HG03066 (cell line): ENCODE data around the gene PINLYP.

Source experiments
- ATAC-seq: cut with Tn5 transposase; IDR thresholded peaks from one replicate; pipeline ENCODE4 v1.9.1; 2021; ENCODE audit warnings: low read depth; ENCODE audit not compliant: unreplicated experiment

PINLYP gene

DNA sequence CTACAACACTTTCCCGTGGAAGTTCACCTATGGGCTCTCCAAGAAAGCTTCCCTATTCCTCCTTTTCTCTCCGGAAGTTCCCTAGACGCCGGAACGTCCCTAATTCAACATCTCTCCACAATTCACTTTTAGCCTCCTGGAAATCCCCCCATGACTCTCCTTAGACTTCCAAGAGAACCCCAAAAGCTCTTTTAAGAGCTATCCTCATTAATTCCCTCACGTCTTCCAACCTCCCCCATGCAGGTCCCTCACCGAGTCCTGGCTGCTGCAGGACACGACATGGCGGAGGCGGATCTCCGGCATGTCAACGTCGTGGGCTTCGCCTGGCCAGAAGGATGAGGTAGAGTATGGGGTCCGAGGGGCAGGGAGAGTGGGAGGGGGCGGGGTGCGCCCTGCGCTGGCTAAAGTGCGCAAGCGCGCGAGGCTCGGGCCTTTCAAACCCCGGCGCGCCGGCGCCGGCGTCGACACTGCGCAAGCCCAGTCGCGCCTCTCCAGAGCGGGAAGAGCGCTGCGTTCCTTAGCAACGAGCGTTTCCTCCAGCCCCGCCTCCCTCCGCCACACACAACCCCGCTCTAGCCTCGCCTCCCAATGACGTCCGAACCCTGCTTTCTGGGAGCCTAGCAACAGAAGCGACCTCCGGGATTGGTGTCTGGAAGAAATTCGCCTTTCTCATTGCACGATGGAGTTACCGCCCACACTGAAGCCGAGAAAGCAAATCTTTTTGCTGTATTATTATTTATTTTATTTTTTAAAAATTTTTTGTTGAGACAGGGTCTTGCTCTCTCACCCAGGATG is at the start of gene PINLYP, which contains the start of gene XRCC1:
Gene PINLYP, plus strand, starts transcription at position 646 of the 795 bp plus-strand sequence. CDS start 1,391 bp downstream, outside the sequence.
Gene XRCC1, minus strand, starts transcription at position 372 of the 795 bp plus-strand sequence. Its CDS starts 69 bp downstream, at position 303.
- peak; percentile 98 for ATAC-seq

DNA sequence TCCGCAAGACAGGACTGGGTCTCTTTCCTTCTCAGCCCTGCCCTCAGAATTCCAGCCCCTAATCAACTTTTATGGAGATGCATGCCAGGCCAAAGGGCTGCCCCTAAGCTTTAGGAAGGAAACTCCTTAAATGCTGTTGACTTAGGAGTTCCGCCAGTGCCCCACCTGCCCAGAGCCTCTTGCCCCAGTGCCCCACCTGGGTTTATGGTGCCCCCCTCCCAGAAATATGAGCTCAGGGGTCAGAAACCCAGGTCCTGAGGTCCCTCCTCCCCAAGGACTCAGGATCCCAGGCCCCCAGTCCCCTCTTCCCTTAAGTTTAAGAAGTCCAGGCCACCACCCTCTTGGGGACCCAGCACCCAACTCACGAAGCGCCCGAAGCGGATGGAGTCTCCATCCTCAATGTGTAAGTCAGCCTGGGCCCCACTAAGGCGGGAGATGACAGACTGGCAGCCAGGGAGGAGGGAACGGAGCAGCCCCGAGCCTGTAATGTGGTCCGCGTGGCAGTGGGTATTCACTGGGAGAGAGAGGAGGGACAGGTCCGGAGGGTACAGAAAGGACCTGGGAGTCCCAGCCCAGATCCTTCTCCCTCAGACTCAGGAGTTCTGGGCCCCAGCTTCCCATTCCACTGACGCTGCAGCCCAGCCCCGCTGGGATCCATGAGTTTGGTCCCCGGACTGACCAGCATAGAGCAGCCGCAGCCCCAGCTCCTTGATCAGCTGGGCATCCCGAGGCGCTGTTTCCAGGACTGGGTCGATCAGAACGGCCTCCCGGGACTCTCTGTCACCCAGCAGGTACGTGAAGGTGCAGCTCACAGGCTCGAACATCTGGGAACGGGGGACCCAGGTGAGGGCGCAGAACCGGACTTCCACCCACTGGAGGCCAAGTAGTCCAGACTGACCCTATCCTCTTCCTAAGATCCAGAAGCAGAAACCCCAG is 49.5 kb upstream of the PINLYP start:
- ATAC-seq, result no peak

DNA sequence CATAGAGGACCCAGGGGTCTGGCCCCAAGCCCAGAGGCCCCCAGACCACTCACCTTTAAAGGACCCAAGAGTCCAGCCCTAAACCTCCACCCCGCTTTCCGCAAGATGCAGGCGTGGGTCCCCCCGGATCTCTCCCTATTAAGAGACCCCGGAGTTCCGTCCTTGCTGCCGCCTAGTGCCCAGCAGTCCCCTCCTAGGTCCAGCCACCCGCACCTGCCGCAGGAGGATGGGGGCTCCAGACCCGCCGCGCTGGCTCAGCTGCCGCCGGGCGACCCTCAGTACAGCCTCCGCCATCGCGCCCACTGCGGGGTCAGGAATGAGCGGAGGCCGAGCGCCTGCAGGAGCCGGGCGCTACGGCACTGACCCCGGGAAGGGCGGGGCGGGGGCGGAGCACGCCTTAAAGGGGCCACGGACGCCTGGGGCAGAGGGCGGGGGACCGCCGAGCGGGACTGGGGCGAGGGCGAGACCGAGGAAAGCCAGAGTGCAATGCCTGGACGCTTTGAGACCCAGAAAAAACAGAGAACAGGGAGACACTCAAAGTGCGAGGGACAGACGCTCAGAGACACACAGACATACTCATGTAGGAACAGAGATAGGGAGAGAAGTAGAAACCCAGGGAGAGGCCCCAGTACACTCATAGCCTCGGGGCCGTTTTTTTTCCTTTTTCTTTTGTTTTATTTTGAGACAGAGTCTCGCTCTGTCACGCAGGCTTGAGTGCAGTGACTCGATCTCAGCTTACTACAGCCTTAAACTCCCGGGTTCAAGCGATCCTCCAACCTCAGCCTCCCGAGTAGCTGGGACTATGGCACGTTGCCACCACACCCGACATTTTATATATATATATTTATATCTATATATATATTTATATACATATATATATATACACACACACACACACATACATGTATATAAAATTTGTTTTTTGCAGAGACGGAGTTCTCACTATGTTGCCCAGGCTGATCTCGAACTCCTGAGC is 48.4 kb upstream of the PINLYP start, which contains the start of gene ETHE1:
Gene ETHE1, minus strand, starts transcription at position 318 of the 976 bp plus-strand sequence. Its CDS starts 24 bp downstream, at position 294.
- ATAC-seq, result peak; percentile 65

DNA sequence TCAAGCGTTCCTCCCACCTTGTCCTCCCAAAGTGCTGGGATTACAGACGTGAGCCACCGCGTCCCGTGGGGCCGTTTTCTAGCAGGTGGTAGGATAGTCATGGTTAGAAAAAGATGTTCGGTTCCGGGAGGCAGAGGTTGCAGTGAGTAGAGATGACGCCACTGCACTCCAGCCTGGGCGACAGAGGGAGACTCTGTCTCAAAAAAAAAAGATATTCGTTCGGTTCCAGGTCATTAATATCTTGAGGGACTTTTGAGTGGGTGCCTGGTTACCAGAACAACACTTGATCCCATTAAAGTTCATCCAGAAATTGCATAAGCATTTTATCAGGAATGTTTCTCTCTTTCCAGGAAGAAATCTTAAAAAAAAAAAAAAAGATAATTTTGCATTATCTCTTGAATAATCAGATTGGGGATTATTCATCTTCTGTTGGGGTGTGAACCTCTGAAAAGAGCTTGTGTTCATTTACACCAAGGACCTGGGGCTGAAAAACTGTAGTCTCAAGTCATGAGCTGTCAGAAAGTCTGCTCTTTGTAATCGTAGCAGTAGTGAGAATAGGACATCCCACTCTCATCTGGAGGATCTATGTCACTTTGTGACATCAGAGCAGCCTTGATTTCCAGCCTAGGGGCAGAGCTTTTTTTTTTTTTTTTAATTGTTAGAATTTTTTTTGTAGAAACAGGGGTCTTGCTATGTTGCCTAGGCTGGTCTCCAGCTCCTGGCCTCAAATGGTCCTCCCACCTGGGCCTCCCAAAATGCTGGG is 47.6 kb upstream of the PINLYP start:
- ATAC-seq, result no peak

DNA sequence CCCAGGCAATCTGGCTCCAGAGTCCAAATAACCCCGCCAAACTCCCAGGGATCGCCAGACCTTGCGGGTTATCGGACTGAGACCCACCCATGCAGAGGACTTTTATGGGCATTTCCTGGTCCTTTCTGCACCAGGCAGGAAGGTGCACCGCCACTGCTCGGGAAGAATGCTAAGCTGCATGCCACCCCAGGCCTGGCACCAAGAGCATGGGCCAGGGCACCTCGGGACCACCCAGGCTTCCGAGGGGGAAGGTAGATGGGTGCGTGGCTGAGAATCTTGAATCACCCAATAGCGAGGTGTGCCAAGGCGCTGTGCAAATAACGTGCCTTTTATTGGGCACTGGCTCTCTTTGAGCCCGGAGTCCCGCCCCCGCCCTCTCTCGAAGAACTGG is 43.0 kb upstream of the PINLYP start:
- ATAC-seq, result no peak

DNA sequence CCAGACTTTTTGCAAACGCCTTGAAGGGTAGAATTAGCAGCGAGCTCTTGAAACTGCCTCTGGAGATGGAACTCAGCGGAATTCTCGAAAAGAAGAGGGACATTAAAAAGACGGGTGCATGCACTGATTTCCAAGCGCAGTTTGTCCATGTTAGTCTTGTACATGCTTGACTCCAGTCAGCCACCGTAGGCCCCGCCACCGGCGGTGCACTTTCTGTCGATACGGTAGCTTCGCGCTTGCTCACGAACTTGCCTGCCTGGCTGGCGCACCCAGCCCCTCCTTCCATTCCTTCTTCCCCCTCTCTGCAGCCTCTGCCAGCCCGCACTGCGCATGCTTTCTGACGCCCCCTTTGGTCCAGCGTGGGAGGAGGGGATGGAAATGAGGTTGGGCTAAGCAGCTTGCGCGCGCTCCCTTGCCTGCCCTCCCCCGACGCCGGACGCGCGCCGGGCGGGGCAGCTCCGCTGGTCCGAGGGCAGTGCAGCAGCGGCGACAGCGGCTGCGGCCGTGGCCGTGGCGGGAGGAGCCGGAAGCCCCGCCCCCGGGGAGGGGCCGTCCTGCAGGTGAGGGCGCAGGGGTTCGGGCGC is 42.5 kb upstream of the PINLYP start, which contains the start of gene ZNF575:
Gene ZNF575, plus strand, starts transcription at position 227 of the 584 bp plus-strand sequence. CDS start 1,235 bp downstream, outside the sequence.
- peak; percentile 48 for ATAC-seq

DNA sequence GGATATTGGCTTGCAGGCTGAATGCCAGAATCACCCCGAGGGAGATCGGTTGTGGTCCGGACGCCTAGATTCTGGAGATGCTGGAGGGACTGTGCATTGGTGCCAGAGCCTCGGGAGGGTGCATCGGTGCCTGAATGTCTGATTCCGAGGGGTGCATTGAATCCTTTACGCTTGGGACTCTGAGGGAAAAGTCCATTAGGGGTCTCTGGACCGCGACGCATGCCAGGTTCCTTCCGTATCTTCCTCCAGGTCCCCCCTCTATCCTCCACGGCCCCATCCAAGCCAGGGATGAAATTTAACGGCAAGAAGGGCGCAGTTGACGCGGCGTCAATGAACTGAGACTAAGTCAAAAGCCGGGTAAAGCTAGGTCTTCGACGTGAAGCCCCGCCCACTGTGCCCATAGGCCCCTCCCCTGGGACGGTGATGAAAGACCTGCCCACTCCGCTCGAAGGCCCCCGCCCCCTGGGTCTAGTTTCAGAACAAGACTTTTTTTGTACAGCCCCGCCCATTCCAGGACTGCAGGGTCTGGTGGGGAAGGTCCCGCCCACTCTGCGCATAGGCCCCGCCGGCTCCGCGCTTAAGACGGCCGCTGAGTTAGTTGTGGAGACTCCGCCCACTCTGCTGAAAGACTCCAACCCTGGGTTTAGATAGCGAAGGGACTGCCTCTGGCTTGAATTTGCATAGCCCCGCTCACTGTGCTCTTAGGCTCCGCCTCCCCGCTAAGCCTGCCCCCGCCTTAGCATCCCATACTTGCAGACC is 41.9 kb upstream of the PINLYP start:
- peak; percentile 57 for ATAC-seq

DNA sequence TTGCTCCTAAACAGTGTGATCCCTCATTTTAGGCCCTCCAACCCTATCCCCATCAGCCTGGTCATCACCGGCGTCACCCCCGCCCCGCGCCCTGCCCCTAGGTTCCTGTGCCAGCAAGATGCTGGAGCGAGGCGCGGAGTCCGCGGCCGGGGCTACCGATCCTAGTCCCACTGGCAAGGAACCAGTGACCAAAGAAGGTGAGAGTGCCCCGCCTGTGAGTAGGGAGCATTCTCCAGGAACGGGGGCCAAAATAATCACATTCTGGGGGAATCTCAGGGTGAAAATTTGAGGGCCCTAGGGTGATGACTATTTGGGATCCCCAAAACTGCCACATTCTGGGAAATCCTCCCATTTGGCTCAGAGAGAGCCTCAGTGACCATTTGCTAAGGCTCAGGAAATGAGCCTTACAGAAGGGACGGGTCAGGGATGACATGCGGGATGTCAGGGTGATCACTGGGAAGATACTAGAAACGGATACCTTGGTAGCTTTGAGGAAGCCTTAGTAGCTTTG is 41.2 kb upstream of the PINLYP start:
- no peak for ATAC-seq

DNA sequence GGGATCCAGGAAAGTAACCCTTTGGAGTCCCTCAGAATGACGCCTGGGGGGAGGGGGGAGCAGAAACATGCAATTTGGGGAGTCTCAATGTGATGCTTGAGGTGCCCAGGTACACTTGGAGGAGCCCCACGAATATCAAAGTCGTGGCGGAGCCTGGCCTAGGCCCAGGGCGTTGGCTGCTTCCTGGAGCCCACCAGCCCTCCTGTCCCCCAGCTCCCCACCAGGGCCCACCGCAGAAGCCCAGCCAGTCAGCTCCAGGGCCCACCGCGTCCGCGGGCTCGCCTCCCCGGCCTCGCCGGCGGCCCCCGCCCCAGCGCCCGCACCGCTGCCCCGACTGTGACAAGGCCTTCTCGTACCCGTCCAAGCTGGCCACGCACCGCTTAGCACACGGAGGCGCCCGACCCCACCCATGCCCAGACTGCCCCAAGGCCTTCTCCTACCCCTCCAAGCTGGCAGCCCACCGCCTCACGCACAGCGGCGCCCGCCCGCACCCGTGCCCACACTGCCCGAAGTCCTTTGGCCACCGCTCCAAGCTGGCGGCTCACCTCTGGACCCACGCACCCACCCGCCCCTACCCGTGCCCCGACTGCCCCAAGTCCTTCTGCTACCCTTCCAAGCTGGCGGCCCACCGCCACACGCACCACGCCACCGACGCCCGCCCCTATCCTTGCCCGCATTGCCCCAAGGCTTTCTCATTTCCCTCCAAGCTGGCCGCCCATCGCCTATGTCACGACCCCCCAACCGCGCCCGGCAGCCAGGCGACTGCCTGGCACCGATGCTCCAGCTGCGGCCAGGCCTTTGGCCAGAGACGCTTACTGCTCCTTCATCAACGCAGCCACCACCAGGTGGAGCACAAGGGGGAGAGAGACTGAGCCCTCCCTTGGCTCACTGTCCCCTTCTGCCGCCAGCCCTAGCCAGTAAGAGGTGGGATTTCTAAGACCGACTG is 40.5 kb upstream of the PINLYP start:
- no peak for ATAC-seq

DNA sequence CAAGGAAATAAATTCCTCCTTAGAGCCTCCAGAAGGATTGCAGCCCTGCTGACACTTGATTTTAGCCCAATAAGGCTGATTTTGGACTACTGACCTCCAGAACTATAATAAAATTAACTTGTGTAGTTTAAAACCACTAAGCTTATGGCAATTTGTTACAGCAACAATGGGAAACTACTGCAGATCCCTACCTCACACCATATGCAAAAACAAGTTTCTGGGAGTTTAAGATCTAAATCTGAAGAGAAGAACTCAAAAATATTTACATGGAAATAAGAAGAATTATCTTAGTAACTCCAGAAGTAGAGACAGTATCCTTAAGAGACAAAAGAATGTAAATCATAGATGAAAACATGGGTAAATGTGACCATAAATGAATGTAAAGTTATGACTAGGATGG is 36.7 kb upstream of the PINLYP start:
- ATAC-seq, result no peak

DNA sequence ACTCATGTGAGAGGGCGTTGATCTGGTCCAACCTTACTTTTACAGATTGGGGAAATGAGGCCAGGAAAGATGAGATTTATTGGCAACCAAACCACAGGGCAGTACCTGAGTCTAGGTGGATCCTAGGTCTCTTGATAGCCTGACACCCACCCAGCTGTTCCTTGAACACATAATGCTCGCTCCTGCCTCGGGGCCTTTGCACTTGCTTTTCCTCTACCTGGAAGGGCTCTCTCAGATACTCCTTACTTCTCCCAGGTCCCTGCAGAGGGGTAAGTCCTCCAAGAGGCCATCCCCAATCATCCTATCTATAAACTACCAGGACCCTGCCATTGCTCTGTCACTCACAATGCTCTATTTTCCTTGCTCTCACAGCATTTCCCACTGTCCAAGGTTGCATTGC is 35.2 kb upstream of the PINLYP start:
- ATAC-seq, result no peak

DNA sequence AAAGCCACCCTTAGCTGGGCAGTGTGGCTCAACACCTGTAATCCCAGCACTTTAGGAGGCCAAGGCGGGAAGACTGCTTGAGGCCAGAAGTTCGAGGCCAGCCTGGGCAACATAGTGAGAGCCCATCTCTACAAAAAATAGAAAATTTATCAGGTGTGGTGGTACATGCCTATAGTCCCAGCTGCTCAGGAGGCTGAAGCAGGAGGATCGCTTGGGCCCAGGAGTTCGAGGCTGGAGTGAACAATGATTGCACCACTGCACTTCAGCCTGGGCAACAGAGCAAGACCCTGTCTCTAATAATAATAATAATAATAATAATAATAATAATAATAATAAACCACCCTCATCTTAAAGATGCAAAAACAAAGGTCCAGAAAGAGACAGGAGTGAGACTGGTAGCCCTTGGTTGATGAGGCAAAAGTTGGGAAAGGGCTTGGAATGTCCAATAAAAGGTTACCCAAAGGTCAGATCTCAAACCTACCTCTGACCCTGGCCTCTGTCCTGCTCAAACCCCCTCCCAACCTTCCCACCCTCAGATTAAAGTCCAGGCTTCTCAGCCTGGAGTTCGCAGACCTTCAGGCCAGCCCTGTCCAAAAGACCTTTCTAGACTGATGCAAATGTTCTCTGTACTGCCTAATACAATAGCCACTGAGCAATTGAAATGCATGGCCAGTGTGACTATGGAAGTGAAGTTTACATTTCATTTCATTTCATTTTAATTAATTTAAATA is 33.5 kb upstream of the PINLYP start:
- no peak for ATAC-seq

DNA sequence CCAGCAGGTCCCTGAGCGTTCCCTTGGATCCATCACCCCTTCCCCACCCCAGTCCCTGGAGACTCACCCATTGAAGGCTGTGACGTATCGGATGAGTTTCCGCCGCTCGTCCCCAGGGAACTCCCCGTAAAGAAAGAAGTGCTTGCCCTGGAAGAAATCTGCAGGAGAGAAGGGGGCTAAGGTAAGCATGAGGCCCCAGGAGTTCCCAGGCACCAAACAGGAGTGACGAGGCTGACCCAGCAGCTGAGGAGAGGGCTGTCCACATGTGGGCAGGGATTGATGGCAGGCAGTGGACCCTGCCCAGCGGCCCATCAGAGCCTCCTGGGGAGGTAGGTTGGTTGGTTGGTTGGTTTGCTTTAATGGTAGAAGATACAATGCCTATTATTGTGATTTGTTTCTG is 31.5 kb upstream of the PINLYP start:
- no peak for ATAC-seq

DNA sequence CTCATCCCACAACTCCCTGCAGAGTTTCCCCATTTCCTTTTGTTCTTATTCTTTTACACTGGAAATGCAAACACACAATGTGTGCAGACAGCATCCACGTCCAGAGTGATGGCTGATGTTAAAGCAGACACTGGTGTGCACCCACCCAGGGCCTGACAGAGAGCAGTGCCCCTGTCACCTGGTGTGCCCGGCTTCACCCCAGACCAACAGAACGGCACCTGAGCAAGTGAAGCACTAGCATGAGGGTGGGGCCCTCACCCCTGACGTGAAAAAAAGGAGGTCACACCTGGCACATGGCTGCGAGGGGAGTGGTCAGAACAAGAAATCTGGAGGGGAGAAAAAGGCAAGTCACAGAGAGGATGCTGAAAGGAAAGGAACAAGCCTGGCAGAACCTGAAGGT is 30.3 kb upstream of the PINLYP start:
- ATAC-seq, result no peak

DNA sequence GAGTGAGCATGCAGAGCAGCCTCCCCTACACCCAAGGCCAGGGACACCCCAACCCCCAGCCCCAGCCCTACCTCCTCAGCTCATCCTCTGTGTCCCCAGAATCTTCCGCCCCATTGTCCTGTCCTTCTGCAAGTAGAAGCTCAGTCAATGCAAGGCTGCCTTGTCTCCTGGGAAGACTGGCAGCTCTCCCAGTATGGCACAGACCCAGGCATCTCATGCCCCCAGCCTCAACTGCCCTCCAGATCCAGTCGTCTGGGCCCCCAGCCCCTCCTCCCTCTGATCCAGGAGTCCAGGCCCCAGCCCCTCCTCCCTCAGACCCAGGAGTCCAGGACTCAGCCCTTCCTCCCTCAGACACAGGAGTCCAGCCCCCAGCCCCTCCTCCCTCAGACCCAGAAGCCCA is 29.6 kb upstream of the PINLYP start:
- no peak for ATAC-seq

DNA sequence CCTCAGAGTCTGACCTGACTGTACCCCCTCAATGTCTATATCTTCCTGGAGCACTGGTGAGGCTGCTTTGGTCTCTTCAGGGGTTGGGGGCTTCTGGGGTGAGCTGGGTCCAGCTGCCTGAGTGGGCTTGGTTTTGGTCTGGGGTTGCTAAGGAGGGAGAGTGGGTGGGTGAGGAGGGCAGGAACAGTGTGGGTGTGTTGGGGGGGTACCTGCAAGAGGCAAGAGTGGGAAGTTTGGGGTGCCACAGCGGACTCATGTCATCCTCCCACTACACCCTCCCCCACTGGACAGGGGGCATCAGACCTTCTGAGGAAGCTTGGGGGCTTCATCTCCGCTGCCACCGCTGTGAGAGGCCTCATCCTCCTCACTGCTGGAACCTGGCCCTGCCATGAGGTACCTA is 29.0 kb upstream of the PINLYP start:
- no peak for ATAC-seq
